Measurements from ENCODE around the gene EPYC.

Gene EPYC

DNA sequence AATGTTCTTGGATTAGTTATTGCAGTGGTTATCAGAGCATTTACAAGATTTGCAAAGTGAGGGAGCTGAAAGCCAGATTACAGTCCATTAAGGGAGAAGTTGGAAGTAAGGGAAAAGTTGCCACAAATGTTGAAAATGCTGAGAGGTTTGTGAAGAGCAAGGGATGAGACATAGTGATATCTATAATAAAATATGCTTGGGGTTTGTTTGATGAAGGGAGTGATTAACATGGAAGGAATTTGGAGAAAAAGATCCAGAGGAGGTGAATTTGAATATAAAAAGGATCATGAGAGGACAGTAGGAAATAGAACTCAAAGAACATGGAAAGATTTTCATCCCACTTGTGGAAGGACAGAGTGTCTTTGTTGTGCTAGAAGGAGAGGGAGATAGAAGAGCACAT is 30.5 kb downstream of the EPYC start:
- Histone ChIP-seq H3K4me1 (ENCODE audit: control insufficient read depth, insufficient read depth, low read length) (0 out of 2 replicates have a peak, but pooled peaks cover 3% of the 10 kb centered on the region), H3K4me3 (ENCODE audit: low read depth, low read length) (no peak overlapping the region), H3K9ac (ENCODE audit: low read depth, low read length) (no peak overlapping the region), H3K36me3 (ENCODE audit: control insufficient read depth, insufficient read depth, low read length) (no peaks in the 10 kb centered on the region), H3K9me3 (ENCODE audit: control insufficient read depth, insufficient read depth, low read length) (no peaks in the 10 kb centered on the region), H3K27me3 (ENCODE audit: control insufficient read depth, insufficient read depth, low read length) (no peaks in the 10 kb centered on the region), H3K27ac (ENCODE audit: low read depth, low read length) (no peak overlapping the region)

DNA sequence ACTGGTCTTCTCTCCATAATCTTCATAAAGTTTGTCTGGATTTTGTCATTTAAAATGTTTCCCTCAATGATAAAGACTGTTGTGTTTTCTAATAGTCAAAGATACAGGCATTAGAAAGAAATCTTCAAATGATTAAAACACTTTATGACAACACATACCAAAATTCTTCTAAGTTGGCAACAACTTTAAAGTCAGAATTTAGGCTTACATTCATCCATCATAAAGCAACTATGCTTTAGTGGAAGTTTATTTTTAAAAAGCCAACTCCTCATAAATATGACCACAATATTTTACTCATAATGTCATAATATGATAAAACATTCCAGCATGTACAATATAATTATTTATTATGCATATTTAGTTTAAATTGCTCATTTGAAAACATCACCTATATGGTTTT is 32.5 kb downstream of the EPYC start:
- Histone ChIP-seq H3K27me3 (ENCODE audit: control insufficient read depth, insufficient read depth, low read length) (no peaks in the 10 kb centered on the region), H3K9me3 (ENCODE audit: control insufficient read depth, insufficient read depth, low read length) (no peaks in the 10 kb centered on the region), H3K4me3 (ENCODE audit: low read depth, low read length) (no peak overlapping the region), H3K9ac (ENCODE audit: low read depth, low read length) (no peak overlapping the region), H3K36me3 (ENCODE audit: control insufficient read depth, insufficient read depth, low read length) (no peaks in the 10 kb centered on the region), H3K27ac (ENCODE audit: low read depth, low read length) (no peak overlapping the region), H3K4me1 (ENCODE audit: control insufficient read depth, insufficient read depth, low read length) (no peaks in the 10 kb centered on the region)

DNA sequence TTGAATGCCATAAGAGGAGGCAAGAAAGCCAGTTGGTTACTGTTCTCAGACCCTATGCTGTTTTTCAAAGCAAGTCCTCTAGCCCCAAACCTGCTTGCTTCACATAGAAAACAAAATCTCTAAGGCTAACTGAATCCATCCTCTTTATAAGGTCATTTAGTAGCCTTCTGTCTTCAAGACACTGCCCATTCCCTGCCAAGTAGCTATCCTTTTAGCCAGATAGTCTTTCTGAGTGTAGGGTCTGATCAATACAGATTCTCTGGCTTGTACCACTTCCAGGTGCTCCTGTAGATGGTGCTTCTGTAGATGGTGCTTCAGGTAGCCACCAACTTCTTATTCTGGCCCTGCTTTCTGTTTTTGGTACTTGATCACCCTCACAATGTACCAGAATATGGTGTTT is 33.9 kb downstream of the EPYC start:
- no peak overlapping the region for H3K9ac ChIP-seq (ENCODE audit: low read depth, low read length)
- H3K9me3 ChIP-seq (ENCODE audit: control insufficient read depth, insufficient read depth, low read length), result no peaks in the 10 kb centered on the region
- no peaks in the 10 kb centered on the region for H3K27me3 ChIP-seq (ENCODE audit: control insufficient read depth, insufficient read depth, low read length)
- no peaks in the 10 kb centered on the region for H3K36me3 ChIP-seq (ENCODE audit: control insufficient read depth, insufficient read depth, low read length)
- H3K4me1 ChIP-seq (ENCODE audit: control insufficient read depth, insufficient read depth, low read length), result no peaks in the 10 kb centered on the region
- H3K4me3 ChIP-seq (ENCODE audit: low read depth, low read length), result no peak overlapping the region
- H3K27ac ChIP-seq (ENCODE audit: low read depth, low read length), result no peak overlapping the region

DNA sequence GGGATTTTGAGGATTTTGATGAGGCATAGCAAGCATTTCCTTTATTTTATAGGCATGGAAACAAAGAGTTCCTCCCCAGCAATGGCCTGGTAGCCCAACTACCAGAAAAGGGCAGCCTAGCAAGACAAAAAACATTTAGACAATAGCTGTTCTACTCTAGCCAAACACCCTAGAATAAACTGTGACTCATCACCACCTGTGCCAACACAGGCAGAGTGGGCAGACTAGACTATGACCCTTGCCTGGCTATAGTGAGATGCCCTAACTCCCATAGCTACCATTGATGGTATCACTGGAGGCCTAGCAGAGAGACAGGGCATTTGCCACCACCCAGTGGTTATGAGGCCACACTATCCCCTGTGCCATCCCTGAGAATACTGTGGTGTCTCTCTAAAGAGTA is 34.3 kb downstream of the EPYC start:
- Histone ChIP-seq H3K27me3 (ENCODE audit: control insufficient read depth, insufficient read depth, low read length) (no peaks in the 10 kb centered on the region), H3K27ac (ENCODE audit: low read depth, low read length) (no peak overlapping the region), H3K9me3 (ENCODE audit: control insufficient read depth, insufficient read depth, low read length) (no peaks in the 10 kb centered on the region), H3K9ac (ENCODE audit: low read depth, low read length) (no peak overlapping the region), H3K4me3 (ENCODE audit: low read depth, low read length) (no peak overlapping the region), H3K36me3 (ENCODE audit: control insufficient read depth, insufficient read depth, low read length) (no peaks in the 10 kb centered on the region), H3K4me1 (ENCODE audit: control insufficient read depth, insufficient read depth, low read length) (no peaks in the 10 kb centered on the region)

DNA sequence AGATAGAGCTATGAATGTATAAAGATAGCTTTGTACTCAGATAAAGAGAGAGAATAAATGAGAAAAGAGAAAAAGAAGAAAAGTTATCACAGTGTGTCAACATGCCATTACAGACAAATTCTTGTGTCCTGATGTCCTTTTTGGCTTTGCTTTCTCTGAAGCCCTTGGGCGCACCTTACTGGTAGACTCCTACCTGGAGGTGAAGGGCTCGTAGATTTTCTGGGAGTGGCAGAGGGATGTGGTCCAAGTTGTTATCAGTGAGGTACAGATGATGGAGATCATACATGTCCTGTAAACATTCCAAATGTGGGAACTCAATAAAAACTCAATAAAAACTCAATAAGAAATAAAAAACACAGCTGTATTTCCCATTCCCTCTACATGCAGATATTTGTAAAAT is 34.9 kb downstream of the EPYC start:
- Histone ChIP-seq H3K4me1 (ENCODE audit: control insufficient read depth, insufficient read depth, low read length) (no peaks in the 10 kb centered on the region), H3K36me3 (ENCODE audit: control insufficient read depth, insufficient read depth, low read length) (no peaks in the 10 kb centered on the region), H3K27ac (ENCODE audit: low read depth, low read length) (no peak overlapping the region), H3K4me3 (ENCODE audit: low read depth, low read length) (no peak overlapping the region), H3K9ac (ENCODE audit: low read depth, low read length) (no peak overlapping the region), H3K9me3 (ENCODE audit: control insufficient read depth, insufficient read depth, low read length) (no peaks in the 10 kb centered on the region), H3K27me3 (ENCODE audit: control insufficient read depth, insufficient read depth, low read length) (no peaks in the 10 kb centered on the region)

DNA sequence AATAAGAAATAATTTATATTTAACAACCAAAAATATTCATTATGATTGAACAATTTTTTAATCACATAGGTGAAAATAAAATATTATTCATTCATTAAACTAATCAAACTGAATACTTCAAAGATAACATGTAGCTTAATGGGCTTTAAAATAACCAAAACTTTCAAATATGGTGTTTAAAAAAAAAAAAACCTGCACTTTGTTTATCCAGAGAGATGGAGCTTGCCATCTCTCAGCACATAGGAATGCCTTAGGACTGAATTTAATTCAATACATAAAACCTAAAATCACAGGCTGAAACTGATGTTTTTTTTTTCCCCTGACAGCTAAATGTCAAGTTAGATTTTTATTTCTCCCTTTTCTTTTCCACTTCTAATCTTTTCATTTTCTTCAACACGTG is 35.4 kb downstream of the EPYC start:
- H3K9ac ChIP-seq (ENCODE audit: low read depth, low read length), result no peak overlapping the region
- H3K4me3 ChIP-seq (ENCODE audit: low read depth, low read length), result no peak overlapping the region
- H3K9me3 ChIP-seq (ENCODE audit: control insufficient read depth, insufficient read depth, low read length), result no peaks in the 10 kb centered on the region
- H3K27me3 ChIP-seq (ENCODE audit: control insufficient read depth, insufficient read depth, low read length), result no peaks in the 10 kb centered on the region
- no peaks in the 10 kb centered on the region for H3K36me3 ChIP-seq (ENCODE audit: control insufficient read depth, insufficient read depth, low read length)
- H3K4me1 ChIP-seq (ENCODE audit: control insufficient read depth, insufficient read depth, low read length), result no peaks in the 10 kb centered on the region
- H3K27ac ChIP-seq (ENCODE audit: low read depth, low read length), result no peak overlapping the region

DNA sequence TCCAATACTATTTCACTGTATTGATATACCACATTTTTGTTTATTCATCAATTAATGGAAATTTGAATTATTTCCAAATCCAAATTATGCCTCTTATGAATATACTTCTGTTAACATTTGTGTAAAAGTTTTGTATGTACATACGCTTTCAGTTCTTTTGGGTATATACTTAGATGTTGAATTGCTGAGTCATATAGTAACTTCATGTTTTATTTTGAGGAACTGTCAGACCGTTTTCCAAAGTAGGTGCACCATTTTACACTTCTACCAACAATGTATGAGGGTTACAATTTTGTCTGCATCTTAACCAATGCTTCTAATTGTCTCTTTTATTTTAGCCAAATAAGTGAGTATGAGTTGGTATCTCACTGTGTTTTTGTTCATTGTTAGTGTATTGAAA is 39.6 kb downstream of the EPYC start:
- Histone ChIP-seq H3K4me3 (ENCODE audit: low read depth, low read length) (no peak overlapping the region), H3K27me3 (ENCODE audit: control insufficient read depth, insufficient read depth, low read length) (no peaks in the 10 kb centered on the region), H3K4me1 (ENCODE audit: control insufficient read depth, insufficient read depth, low read length) (no peaks in the 10 kb centered on the region), H3K36me3 (ENCODE audit: control insufficient read depth, insufficient read depth, low read length) (no peaks in the 10 kb centered on the region), H3K27ac (ENCODE audit: low read depth, low read length) (no peak overlapping the region), H3K9me3 (ENCODE audit: control insufficient read depth, insufficient read depth, low read length) (no peaks in the 10 kb centered on the region), H3K9ac (ENCODE audit: low read depth, low read length) (no peak overlapping the region)

DNA sequence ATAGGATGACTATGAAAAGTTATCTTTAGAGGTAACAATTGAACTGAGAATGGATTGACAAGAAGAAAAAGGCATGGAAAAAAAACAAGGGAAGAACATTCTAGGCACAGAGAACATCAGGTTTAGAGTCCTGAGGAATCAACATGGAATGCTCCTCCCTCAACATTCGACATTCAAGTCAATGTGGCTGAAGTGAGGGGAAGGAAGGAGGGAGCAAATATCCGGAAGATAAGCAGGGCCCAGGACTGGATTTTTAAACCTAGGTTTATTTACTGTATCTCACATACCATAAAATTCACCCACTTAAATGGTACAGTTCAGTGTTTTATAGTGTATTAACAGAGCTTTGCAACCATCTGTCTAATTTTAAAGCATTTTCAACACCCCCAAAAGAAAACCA is 40.2 kb downstream of the EPYC start:
- Histone ChIP-seq H3K4me3 (ENCODE audit: low read depth, low read length) (no peak overlapping the region), H3K9ac (ENCODE audit: low read depth, low read length) (no peak overlapping the region), H3K4me1 (ENCODE audit: control insufficient read depth, insufficient read depth, low read length) (no peaks in the 10 kb centered on the region), H3K27ac (ENCODE audit: low read depth, low read length) (no peak overlapping the region), H3K9me3 (ENCODE audit: control insufficient read depth, insufficient read depth, low read length) (no peaks in the 10 kb centered on the region), H3K27me3 (ENCODE audit: control insufficient read depth, insufficient read depth, low read length) (no peaks in the 10 kb centered on the region), H3K36me3 (ENCODE audit: control insufficient read depth, insufficient read depth, low read length) (no peaks in the 10 kb centered on the region)

DNA sequence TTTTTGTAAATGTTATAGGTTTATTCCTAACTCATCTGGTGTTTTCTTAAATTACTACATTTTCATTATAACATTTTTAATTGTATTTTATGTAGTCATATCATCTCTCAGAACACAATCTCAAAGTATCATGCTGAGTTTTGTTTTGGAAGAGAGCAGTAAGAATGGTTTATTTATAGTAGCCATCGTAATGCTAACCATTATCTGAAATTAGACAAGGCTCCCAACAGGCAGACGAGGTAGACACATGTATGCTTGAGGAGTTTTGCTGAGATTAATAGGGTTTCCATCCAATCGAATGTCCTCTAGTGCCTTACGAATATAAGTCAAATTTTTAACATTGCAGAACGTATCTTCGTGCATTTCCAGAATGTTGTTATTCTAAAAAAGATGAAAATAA is 40.8 kb downstream of the EPYC start:
- Histone ChIP-seq H3K4me1 (ENCODE audit: control insufficient read depth, insufficient read depth, low read length) (no peaks in the 10 kb centered on the region), H3K27me3 (ENCODE audit: control insufficient read depth, insufficient read depth, low read length) (no peaks in the 10 kb centered on the region), H3K9me3 (ENCODE audit: control insufficient read depth, insufficient read depth, low read length) (no peaks in the 10 kb centered on the region), H3K4me3 (ENCODE audit: low read depth, low read length) (no peak overlapping the region), H3K9ac (ENCODE audit: low read depth, low read length) (no peak overlapping the region), H3K36me3 (ENCODE audit: control insufficient read depth, insufficient read depth, low read length) (no peaks in the 10 kb centered on the region), H3K27ac (ENCODE audit: low read depth, low read length) (no peak overlapping the region)

DNA sequence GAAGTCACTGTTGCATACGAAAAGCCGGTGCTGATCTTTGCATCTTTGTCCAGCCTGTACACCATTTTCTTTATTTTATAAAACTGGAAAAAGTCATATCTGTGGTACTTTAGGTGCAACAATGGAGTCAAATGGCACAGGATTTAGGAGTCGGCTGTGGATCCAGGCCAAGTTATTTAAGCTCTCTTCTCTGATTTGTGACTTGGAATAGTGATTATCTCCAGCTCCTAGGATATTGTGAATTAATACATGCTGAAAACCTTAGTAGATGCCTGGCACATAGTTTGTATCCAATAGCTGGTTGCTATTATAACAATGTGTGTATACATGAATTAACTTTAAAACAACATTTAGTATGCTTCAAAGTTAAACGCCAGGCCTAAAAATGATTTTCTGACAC is 43.6 kb downstream of the EPYC start:
- Histone ChIP-seq H3K27ac (ENCODE audit: low read depth, low read length) (no peak overlapping the region), H3K27me3 (ENCODE audit: control insufficient read depth, insufficient read depth, low read length) (no peaks in the 10 kb centered on the region), H3K9me3 (ENCODE audit: control insufficient read depth, insufficient read depth, low read length) (no peaks in the 10 kb centered on the region), H3K9ac (ENCODE audit: low read depth, low read length) (no peak overlapping the region), H3K4me3 (ENCODE audit: low read depth, low read length) (no peak overlapping the region), H3K4me1 (ENCODE audit: control insufficient read depth, insufficient read depth, low read length) (no peaks in the 10 kb centered on the region), H3K36me3 (ENCODE audit: control insufficient read depth, insufficient read depth, low read length) (no peaks in the 10 kb centered on the region)

DNA sequence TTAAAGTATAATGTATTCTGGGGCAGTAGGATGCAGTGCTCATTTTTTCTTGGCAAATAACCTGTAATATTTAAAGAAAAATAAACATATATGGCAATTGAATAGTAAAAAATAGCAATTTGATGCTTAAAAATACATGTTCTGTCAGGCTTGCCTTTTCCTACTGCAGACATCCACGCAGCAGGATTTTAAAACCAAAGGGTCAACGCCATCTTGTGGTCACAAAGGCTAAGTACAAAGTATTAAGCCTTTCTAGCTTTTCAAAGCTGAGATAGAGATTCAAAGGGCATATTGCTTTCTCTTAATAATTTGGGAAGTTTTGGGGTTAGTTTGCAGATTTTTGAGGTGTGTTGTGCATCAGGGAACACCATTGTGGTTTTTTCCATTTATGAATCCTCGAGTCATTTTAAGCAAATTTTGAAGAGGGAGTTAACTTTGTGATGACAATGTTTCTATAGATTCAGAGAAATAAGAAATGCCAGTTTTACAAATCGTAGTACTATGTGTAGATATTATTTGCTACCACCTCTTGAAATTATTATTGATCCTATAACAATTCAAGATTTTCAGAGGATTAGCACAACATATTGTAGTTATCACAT is 45.1 kb downstream of the EPYC start:
- H3K36me3 ChIP-seq (ENCODE audit: control insufficient read depth, insufficient read depth, low read length), result no peaks in the 10 kb centered on the region
- no peak overlapping the region for H3K9ac ChIP-seq (ENCODE audit: low read depth, low read length)
- H3K27ac ChIP-seq (ENCODE audit: low read depth, low read length), result no peak overlapping the region
- no peak overlapping the region for H3K4me3 ChIP-seq (ENCODE audit: low read depth, low read length)
- H3K4me1 ChIP-seq (ENCODE audit: control insufficient read depth, insufficient read depth, low read length), result no peaks in the 10 kb centered on the region
- no peaks in the 10 kb centered on the region for H3K27me3 ChIP-seq (ENCODE audit: control insufficient read depth, insufficient read depth, low read length)
- H3K9me3 ChIP-seq (ENCODE audit: control insufficient read depth, insufficient read depth, low read length), result no peaks in the 10 kb centered on the region

DNA sequence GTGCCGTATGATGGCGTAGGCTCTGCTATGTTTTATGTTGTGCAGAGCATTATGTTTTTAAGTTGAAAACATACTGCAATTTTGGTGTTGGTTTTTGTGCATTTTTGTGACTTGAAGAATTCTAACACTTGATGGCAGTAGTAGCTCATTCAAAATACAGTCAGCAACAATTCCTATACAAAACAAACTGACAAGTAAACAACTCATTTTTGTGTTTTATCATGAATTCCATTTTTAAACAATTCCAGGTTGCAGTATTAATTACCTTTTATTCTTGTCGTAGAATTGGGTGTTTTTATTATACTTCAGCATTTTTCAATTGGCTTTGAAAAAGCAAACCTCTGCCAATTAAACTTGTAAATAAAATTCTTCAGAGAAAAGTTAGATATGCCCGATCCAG is 45.7 kb downstream of the EPYC start:
- no peaks in the 10 kb centered on the region for H3K27me3 ChIP-seq (ENCODE audit: control insufficient read depth, insufficient read depth, low read length)
- H3K4me1 ChIP-seq (ENCODE audit: control insufficient read depth, insufficient read depth, low read length), result no peaks in the 10 kb centered on the region
- no peak overlapping the region for H3K4me3 ChIP-seq (ENCODE audit: low read depth, low read length)
- no peaks in the 10 kb centered on the region for H3K36me3 ChIP-seq (ENCODE audit: control insufficient read depth, insufficient read depth, low read length)
- no peak overlapping the region for H3K9ac ChIP-seq (ENCODE audit: low read depth, low read length)
- no peaks in the 10 kb centered on the region for H3K9me3 ChIP-seq (ENCODE audit: control insufficient read depth, insufficient read depth, low read length)
- H3K27ac ChIP-seq (ENCODE audit: low read depth, low read length), result no peak overlapping the region

Data from HUES48 (cell line).